Neural progenitor cell (in vitro differentiated cells): Measurements from ENCODE around the gene DOCK3.

Source experiments
- EZH2 ChIP-seq: fragments of 200-600 bp; sonication (generic); IDR thresholded peaks from 2 replicates; pipeline ENCODE4 v1.6.1; 2017; ENCODE audit warnings: antibody characterized with exemption, mild to moderate bottlenecking, moderate library complexity
- EZH2phosphoT487 ChIP-seq: fragments of 200-600 bp; sonication (generic); IDR thresholded peaks from 2 replicates; pipeline ENCODE4 v1.6.1; 2017; ENCODE audit warnings: antibody characterized with exemption
- TF ChIP-seq, protein P1 (sequence below): fragments of 200-600 bp; sonication (generic); IDR thresholded peaks from 2 replicates; pipeline ENCODE4 v1.5.1; 2017; ENCODE audit warnings: antibody characterized with exemption, mild to moderate bottlenecking

DNA sequence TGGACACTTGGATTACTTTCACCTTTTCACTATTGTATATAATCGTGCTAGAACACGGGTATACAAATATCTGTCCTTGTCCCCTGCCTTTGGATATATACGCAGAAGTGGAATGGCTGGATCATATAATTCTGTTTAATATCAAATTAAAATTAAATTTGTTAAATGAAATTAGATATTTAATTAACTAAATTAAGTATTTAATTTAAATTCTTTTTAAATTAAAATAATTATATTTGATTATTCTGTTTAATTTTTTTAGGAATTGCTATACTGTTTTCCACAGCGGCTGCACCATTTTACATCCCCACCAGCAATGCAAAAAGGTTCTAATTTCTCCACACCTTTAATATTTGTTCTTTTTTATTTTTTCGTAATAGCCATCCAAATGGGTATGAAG is 84.3 kb downstream of the DOCK3 start:
- TF ChIP-seq EZH2phosphoT487 (no peak), EZH2 (no peak)
- TF ChIP-seq, protein P1, sequence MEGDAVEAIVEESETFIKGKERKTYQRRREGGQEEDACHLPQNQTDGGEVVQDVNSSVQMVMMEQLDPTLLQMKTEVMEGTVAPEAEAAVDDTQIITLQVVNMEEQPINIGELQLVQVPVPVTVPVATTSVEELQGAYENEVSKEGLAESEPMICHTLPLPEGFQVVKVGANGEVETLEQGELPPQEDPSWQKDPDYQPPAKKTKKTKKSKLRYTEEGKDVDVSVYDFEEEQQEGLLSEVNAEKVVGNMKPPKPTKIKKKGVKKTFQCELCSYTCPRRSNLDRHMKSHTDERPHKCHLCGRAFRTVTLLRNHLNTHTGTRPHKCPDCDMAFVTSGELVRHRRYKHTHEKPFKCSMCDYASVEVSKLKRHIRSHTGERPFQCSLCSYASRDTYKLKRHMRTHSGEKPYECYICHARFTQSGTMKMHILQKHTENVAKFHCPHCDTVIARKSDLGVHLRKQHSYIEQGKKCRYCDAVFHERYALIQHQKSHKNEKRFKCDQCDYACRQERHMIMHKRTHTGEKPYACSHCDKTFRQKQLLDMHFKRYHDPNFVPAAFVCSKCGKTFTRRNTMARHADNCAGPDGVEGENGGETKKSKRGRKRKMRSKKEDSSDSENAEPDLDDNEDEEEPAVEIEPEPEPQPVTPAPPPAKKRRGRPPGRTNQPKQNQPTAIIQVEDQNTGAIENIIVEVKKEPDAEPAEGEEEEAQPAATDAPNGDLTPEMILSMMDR, result no peak
